K562 (cell line): Measurements from ENCODE around the gene MTPN. TPM values are rescaled to one million over a fixed set of nuclear protein-coding genes. Genes with fewer than 3 reads are reported as not detected.
A peak's percentile ranks its signal among the peaks of the same experiment; 100 is the strongest.

ENCODE experiments used
- ATF7 ChIP-seq: fragments of 450-650 bp; IDR thresholded peaks from 2 replicates; pipeline ENCODE4 v1.7.1; 2014; ENCODE audit warnings: mild to moderate bottlenecking, moderate library complexity
- BHLHE40 ChIP-seq: IDR thresholded peaks from 2 replicates; pipeline ENCODE4 v1.6.1; 2011; ENCODE audit warnings: low read length, improper control_type of control experiment
- EP300 ChIP-seq: IDR thresholded peaks from 2 replicates; pipeline ENCODE4 v1.6.1; 2012; ENCODE audit warnings: low read length, improper control_type of control experiment
- HEY1 ChIP-seq: fragments of 250-450 bp; sonication (Bioruptor Pico); IDR thresholded peaks from 2 replicates; pipeline ENCODE4 v1.5.0; 2020; ENCODE audit warnings: mild to moderate bottlenecking, moderate library complexity, borderline replicate concordance
- ILK ChIP-seq: fragments of 450-650 bp; IDR thresholded peaks from 2 replicates; pipeline ENCODE4 v1.6.1; 2016; ENCODE audit warnings: missing genetic modification characterization, low read depth, mild to moderate bottlenecking, missing compliant biosample characterization, moderate library complexity, borderline replicate concordance
- MAZ ChIP-seq, 2 experiments: fragments of 450-650 bp in 1 of 2; sonication (generic) in 1 of 2; formaldehyde crosslinking; IDR thresholded peaks in 1 of 2; conservative IDR thresholded peaks in 1 of 2; 2 replicates each; pipeline versions ENCODE4 v1.4.0 to v1.5.0; 2020; ENCODE audit warnings: mild to moderate bottlenecking in 1 of 2, missing genetic modification reagents in 1 of 2
- MLLT1 ChIP-seq, 2 experiments: fragments of 450-650 bp; IDR thresholded peaks; 2 replicates each; pipeline ENCODE4 v1.6.1; 2016
- NFRKB ChIP-seq: fragments of 450-650 bp; IDR thresholded peaks from 2 replicates; pipeline ENCODE4 v1.6.1; 2016; ENCODE audit warnings: low read depth
- NR2F6 ChIP-seq: fragments of 450-650 bp; formaldehyde crosslinking; IDR thresholded peaks from 2 replicates; pipeline ENCODE4 v1.4.0; 2020; ENCODE audit warnings: mild to moderate bottlenecking
- PCBP1 ChIP-seq: fragments of 200-400 bp; formaldehyde crosslinking; IDR thresholded peaks from 2 replicates; pipeline ENCODE4 v1.6.1; 2018; ENCODE audit warnings: mild to moderate bottlenecking, low read depth, low read length; ENCODE audit not compliant: poor library complexity, severe bottlenecking
- PHTF2 ChIP-seq: fragments of 250-450 bp; sonication (Bioruptor Pico); IDR thresholded peaks from 2 replicates; pipeline ENCODE4 v1.5.0; 2021; ENCODE audit warnings: mild to moderate bottlenecking
- RBM25 ChIP-seq: fragments of 200-400 bp; formaldehyde crosslinking; IDR thresholded peaks from 2 replicates; pipeline ENCODE4 v1.6.1; 2018; ENCODE audit warnings: low read length, low read depth, moderate library complexity; ENCODE audit not compliant: severe bottlenecking
- SAFB2 ChIP-seq: fragments of 200-400 bp; formaldehyde crosslinking; IDR thresholded peaks from 2 replicates; pipeline ENCODE4 v1.6.1; 2018; ENCODE audit warnings: borderline replicate concordance, low read length, low read depth, moderate library complexity; ENCODE audit not compliant: severe bottlenecking
- SAP30 ChIP-seq: fragments of 200-600 bp; sonication (generic); IDR thresholded peaks from 2 replicates; pipeline ENCODE4 v1.6.1; 2012; ENCODE audit warnings: borderline replicate concordance, low read depth, mild to moderate bottlenecking, moderate library complexity, low read length, control low read depth, inconsistent platforms; ENCODE audit not compliant: insufficient read depth, poor library complexity, severe bottlenecking
- SIRT6 ChIP-seq: IDR thresholded peaks from one replicate; pipeline ENCODE4 v1.6.1; 2012; ENCODE audit warnings: low read depth, mild to moderate bottlenecking, control low read depth, inconsistent platforms, low read length, moderate library complexity
- SMARCA5 ChIP-seq: fragments of 450-650 bp; IDR thresholded peaks from 2 replicates; pipeline ENCODE4 v1.6.1; 2016
- SRF ChIP-seq, 2 experiments: fragments of 250-450, 450-650 bp in 1 of 2; sonication (Bioruptor Pico) in 1 of 2; sonication (generic) in 1 of 2; formaldehyde crosslinking; IDR thresholded peaks; 2 replicates each; pipeline versions ENCODE4 v1.5.0 to v1.5.1; 2020 to 2022; ENCODE audit warnings: mild to moderate bottlenecking in 1 of 2, missing genetic modification reagents in 1 of 2
- STAT5B ChIP-seq: fragments of 250-450 bp; sonication (Bioruptor Pico); IDR thresholded peaks from 2 replicates; pipeline ENCODE4 v1.8.0; 2021; ENCODE audit warnings: mild to moderate bottlenecking, inconsistent platforms
- TARDBP ChIP-seq: fragments of 450-650 bp; IDR thresholded peaks from 2 replicates; pipeline ENCODE4 v1.6.1; 2016
- ZBTB34 ChIP-seq: fragments of 250-450 bp; sonication (Bioruptor Pico); IDR thresholded peaks from 2 replicates; pipeline ENCODE4 v1.8.0; 2021; ENCODE audit warnings: mild to moderate bottlenecking, moderate library complexity
- ZNF316 ChIP-seq: fragments of 450-650 bp; IDR thresholded peaks from 2 replicates; pipeline ENCODE4 v1.6.1; 2016
- ZNF431 ChIP-seq: sonication (generic); formaldehyde crosslinking; IDR thresholded peaks from 2 replicates; pipeline ENCODE4 v1.8.0; 2022; ENCODE audit warnings: mild to moderate bottlenecking, missing genetic modification reagents
- polyA plus RNA-seq, 8 experiments: library from polyadenylated mRNA; depleted of rRNA in 4 of 8; stranded (reverse) in 5 of 8; unstranded in 3 of 8; fragments of >200 nt; fragmentation: Nextera tagmentation in 2 of 8; fragmentation: Illumina TruSeq in 1 of 8; extraction: Ambion mirVana in 2 of 8; extraction: Trizol in 1 of 8; gene quantifications; 2 replicates each; pipeline versions ENCODE4 v1.2.1 to v1.2.3, GENCODE V29; 2011 to 2014; ENCODE audit warnings: inconsistent platforms in 1 of 8, missing spikeins in 1 of 8
- total RNA-seq, 7 experiments: library from RNA; depleted of rRNA in 6 of 7; stranded (reverse); fragments of >200 nt in 6 of 7; fragmentation: Illumina TruSeq in 2 of 7; extraction: Trizol in 2 of 7; gene quantifications; 2 replicates each; pipeline versions ENCODE4 v1.2.1 to v1.2.3, GENCODE V29; 2011 to 2021; ENCODE audit warnings: low replicate concordance in 1 of 7
- TF ChIP-seq, protein P1 (sequence below): fragments of 200-800 bp; sonication (Bioruptor generic); IDR thresholded peaks from 2 replicates; pipeline ENCODE4 v1.6.1; 2017; ENCODE audit warnings: missing genetic modification characterization, missing compliant biosample characterization

Gene MTPN
- total and polyA plus RNA-seq, 9 of the 15 experiments (the other 6 are each of a cell fraction or from before 2014, with no cell fraction given): 68.5 to 261 (median 156) TPM

- TF ChIP-seq NFRKB (peak; percentile 90), NR2F6 (no peak), MLLT1 (IDR thresholded peaks at IDR 0.05) (peak; percentile 11 to 70; a peak in 1 of 4 replicates), ATF7 (peak; percentile 96), MAZ (CRISPR knock-in tag; conservative IDR thresholded peaks at IDR 0.05 in 1 of 2, IDR thresholded peaks at IDR 0.05 in 1 of 2) (peak; percentile 63 to 82; a peak in 3 of 4 replicates), SAP30 (peak; percentile 95), ZNF431 (CRISPR knock-in tag) (no peak), BHLHE40 (peak; percentile 17; the same call in 1 of the 2 replicates), EP300 (no peak; the same call in 1 of the 2 replicates), SAFB2 (no peak), HEY1 (CRISPR knock-in tag) (no peak), RBM25 (peak; percentile 65), PCBP1 (no peak), SRF (CRISPR knock-in tag; IDR thresholded peaks at IDR 0.05) (no peak; a peak in 1 of 4 replicates), STAT5B (no peak), SIRT6 (no peak), ILK (no peak), ZNF316 (peak; percentile 36), TARDBP (0 out of 2 replicates have a peak, but pooled peaks have one; percentile 43), SMARCA5 (no peak), ZBTB34 (CRISPR knock-in tag) (no peak), PHTF2 (CRISPR knock-in tag) (no peak)
- TF ChIP-seq, protein P1, sequence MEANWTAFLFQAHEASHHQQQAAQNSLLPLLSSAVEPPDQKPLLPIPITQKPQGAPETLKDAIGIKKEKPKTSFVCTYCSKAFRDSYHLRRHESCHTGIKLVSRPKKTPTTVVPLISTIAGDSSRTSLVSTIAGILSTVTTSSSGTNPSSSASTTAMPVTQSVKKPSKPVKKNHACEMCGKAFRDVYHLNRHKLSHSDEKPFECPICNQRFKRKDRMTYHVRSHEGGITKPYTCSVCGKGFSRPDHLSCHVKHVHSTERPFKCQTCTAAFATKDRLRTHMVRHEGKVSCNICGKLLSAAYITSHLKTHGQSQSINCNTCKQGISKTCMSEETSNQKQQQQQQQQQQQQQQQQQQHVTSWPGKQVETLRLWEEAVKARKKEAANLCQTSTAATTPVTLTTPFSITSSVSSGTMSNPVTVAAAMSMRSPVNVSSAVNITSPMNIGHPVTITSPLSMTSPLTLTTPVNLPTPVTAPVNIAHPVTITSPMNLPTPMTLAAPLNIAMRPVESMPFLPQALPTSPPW (CRISPR knock-in tag): peak; percentile 90
Observed at GRCh38 chr7:135977007-135977741, at the start of gene MTPN (continued).
